ENCODE measurements around the gene DHRS3. TPM values are rescaled to one million over a fixed set of nuclear protein-coding genes. Genes with fewer than 3 reads are reported as not detected.

The DHRS3 gene
- total RNA-seq, 1 experiment from 2014 or later = 59.4 TPM

DNA sequence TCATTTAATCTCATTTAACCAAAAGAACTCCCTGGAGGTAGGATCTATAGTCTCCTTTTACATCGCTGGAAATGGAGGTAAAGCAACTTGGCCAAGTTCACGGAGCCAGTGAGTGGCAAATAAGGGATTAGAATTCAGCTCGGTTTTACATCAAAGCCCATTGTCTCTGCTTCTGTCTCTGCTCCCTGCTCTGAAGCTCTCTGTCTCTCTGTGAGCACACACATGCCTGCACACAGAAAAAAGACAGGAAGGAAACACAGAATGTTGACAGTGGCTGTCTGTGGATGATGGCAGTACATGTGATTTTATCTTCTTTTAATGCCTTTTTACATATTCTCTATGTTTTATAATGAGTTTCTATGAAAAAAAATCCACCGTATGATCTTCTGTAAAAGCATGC, 8.9 kb upstream of the DHRS3 start:
- Mint-ChIP-seq H3K4me3 (ENCODE audit: unreplicated experiment) (no peak overlapping the region), H3K36me3 (ENCODE audit: insufficient read depth, unreplicated experiment) (no peaks in the 10 kb centered on the region), H3K27me3 (ENCODE audit: insufficient read depth, unreplicated experiment) (no peaks in the 10 kb centered on the region), H3K4me1 (ENCODE audit: low read depth, unreplicated experiment) (no peaks in the 10 kb centered on the region), H3K9me3 (ENCODE audit: unreplicated experiment) (no peaks in the 10 kb centered on the region), H3K27ac (ENCODE audit: unreplicated experiment) (no peak overlapping the region)
- no peak overlapping the region for H3K4me3 ChIP-seq (ENCODE audit: low read depth, low read length)
- POLR2A ChIA-PET = no interaction called here
- no TSS peak for BruUV-seq (replicated peaks)
- intact Hi-C loops (cut with micrococcal nuclease; ENCODE audit: unreplicated experiment) = no loop called here
- H3K36me3 ChIP-seq (ENCODE audit: control insufficient read depth, insufficient read depth, low read length) = no peaks in the 10 kb centered on the region
- DNase-seq = no peak
- TF ChIP-seq, protein P1, sequence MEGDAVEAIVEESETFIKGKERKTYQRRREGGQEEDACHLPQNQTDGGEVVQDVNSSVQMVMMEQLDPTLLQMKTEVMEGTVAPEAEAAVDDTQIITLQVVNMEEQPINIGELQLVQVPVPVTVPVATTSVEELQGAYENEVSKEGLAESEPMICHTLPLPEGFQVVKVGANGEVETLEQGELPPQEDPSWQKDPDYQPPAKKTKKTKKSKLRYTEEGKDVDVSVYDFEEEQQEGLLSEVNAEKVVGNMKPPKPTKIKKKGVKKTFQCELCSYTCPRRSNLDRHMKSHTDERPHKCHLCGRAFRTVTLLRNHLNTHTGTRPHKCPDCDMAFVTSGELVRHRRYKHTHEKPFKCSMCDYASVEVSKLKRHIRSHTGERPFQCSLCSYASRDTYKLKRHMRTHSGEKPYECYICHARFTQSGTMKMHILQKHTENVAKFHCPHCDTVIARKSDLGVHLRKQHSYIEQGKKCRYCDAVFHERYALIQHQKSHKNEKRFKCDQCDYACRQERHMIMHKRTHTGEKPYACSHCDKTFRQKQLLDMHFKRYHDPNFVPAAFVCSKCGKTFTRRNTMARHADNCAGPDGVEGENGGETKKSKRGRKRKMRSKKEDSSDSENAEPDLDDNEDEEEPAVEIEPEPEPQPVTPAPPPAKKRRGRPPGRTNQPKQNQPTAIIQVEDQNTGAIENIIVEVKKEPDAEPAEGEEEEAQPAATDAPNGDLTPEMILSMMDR (IDR thresholded peaks at IDR 0.05; ENCODE audit: insufficient read depth in 1 of 2, low read depth in 1 of 2, low read length in 1 of 2, severe bottlenecking in 1 of 2, unreplicated experiment in 1 of 2) = no peak
- CTCF ChIA-PET = no interaction called here
- no peaks in the 10 kb centered on the region for H3K27me3 ChIP-seq (replicated peaks; ENCODE audit: control insufficient read depth, insufficient read depth, low read length)
- no peaks in the 10 kb centered on the region for H3K9me3 ChIP-seq
- H3K4me1 ChIP-seq = no peaks in the 10 kb centered on the region

DNA sequence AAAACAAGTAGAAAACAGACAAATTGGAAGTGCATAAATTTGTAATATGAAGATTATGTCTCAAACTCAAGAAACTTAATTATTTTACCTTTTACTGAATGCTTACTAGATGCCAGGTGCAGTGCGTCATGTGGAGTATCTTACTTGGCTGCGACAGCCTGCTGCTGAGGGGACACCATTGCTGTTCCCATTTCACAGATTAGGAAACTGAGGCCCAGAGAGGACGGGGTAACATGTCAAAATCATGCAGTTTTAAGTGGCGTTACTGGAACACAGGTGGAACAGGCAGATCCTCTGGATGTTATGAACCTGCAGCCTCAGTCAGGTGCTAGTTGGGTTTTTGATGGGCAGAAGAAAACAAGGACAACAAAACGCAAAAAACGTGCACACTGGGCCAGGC, 7.3 kb upstream of the DHRS3 start:
- DNase-seq = no peak
- ChIA-PET CTCF (no interaction called here), POLR2A (no interaction called here)
- no peaks in the 10 kb centered on the region for H3K9me3 ChIP-seq
- H3K36me3 ChIP-seq (ENCODE audit: control insufficient read depth, insufficient read depth, low read length) = no peaks in the 10 kb centered on the region
- Mint-ChIP-seq H3K4me1 (ENCODE audit: low read depth, unreplicated experiment) (no peaks in the 10 kb centered on the region), H3K27me3 (ENCODE audit: insufficient read depth, unreplicated experiment) (no peaks in the 10 kb centered on the region), H3K9me3 (ENCODE audit: unreplicated experiment) (no peaks in the 10 kb centered on the region), H3K27ac (ENCODE audit: unreplicated experiment) (no peak overlapping the region), H3K4me3 (ENCODE audit: unreplicated experiment) (no peak overlapping the region), H3K36me3 (ENCODE audit: insufficient read depth, unreplicated experiment) (no peaks in the 10 kb centered on the region)
- intact Hi-C loops (cut with micrococcal nuclease; ENCODE audit: unreplicated experiment) = no loop called here
- no peak overlapping the region for H3K4me3 ChIP-seq (ENCODE audit: low read depth, low read length)
- H3K4me1 ChIP-seq = no peaks in the 10 kb centered on the region
- no peaks in the 10 kb centered on the region for H3K27me3 ChIP-seq (replicated peaks; ENCODE audit: control insufficient read depth, insufficient read depth, low read length)
- TF ChIP-seq, protein P1 (IDR thresholded peaks at IDR 0.05; ENCODE audit: insufficient read depth in 1 of 2, low read depth in 1 of 2, low read length in 1 of 2, severe bottlenecking in 1 of 2, unreplicated experiment in 1 of 2) = no peak
- BruUV-seq (replicated peaks) = no TSS peak

GRCh38 chr1:12622506-12622905, 4.5 kb upstream of the DHRS3 start:
- H3K4me1 Mint-ChIP-seq (ENCODE audit: low read depth, unreplicated experiment) = no peaks in the 10 kb centered on the region
- POLR2A ChIA-PET = no interaction called here
- intact Hi-C loops (cut with micrococcal nuclease; ENCODE audit: unreplicated experiment) = no loop called here
- Histone ChIP-seq H3K9me3 (no peaks in the 10 kb centered on the region), H3K4me3 (ENCODE audit: low read depth, low read length) (no peak overlapping the region), H3K36me3 (ENCODE audit: control insufficient read depth, insufficient read depth, low read length) (no peaks in the 10 kb centered on the region), H3K4me1 (0 out of 2 replicates have a peak, but pooled peaks cover 3% of the 10 kb centered on the region), H3K27me3 (replicated peaks; ENCODE audit: control insufficient read depth, insufficient read depth, low read length) (no peaks in the 10 kb centered on the region)
- CTCF ChIA-PET = no interaction called here
- H3K27me3 Mint-ChIP-seq (ENCODE audit: insufficient read depth, unreplicated experiment) = no peaks in the 10 kb centered on the region
- no peak overlapping the region for H3K27ac Mint-ChIP-seq (ENCODE audit: unreplicated experiment)
- no peaks in the 10 kb centered on the region for H3K9me3 Mint-ChIP-seq (ENCODE audit: unreplicated experiment)
- no peak for DNase-seq
- no TSS peak for BruUV-seq (replicated peaks)
- H3K36me3 Mint-ChIP-seq (ENCODE audit: insufficient read depth, unreplicated experiment) = peaks cover 18% of the 10 kb centered on the region
- TF ChIP-seq, protein P1 (IDR thresholded peaks at IDR 0.05; ENCODE audit: insufficient read depth in 1 of 2, low read depth in 1 of 2, low read length in 1 of 2, severe bottlenecking in 1 of 2, unreplicated experiment in 1 of 2) = no peak
- H3K4me3 Mint-ChIP-seq (ENCODE audit: unreplicated experiment) = no peak overlapping the region

All from Caco-2 (cell line).